GM19395 (cell line): ENCODE measurements around the gene UBQLNL.

ENCODE experiments used
- ATAC-seq: cut with Tn5 transposase; IDR thresholded peaks from one replicate; pipeline ENCODE4 v1.9.1; 2021; ENCODE audit warnings: mild to moderate bottlenecking, moderate library complexity; ENCODE audit not compliant: unreplicated experiment

UBQLNL gene

GRCh38 chr11:5516599-5516998, at the start of gene UBQLNL:
Gene UBQLNL (minus strand): TSS chr11:5516699. CDS start chr11:5516441, 258 bp downstream.
- no peak for ATAC-seq

- no peak for ATAC-seq
These were observed 47.9 kb upstream of the UBQLNL start for GRCh38 chr11:5564259-5565019.

GRCh38 chr11:5557751-5558150, 41.3 kb upstream of the UBQLNL start:
- ATAC-seq: no peak

- ATAC-seq: no peak
These were observed 40.2 kb upstream of the UBQLNL start for GRCh38 chr11:5556596-5557188.

GRCh38 chr11:5553343-5553742, 36.8 kb upstream of the UBQLNL start:
- no peak for ATAC-seq

GRCh38 chr11:5550440-5551095, 34.1 kb upstream of the UBQLNL start:
- peak; percentile 56 for ATAC-seq

- peak; percentile 5 for ATAC-seq
These were observed 31.9 kb upstream of the UBQLNL start, which contains the start of gene OR52H1 for GRCh38 chr11:5548440-5548839. Gene OR52H1 (minus strand): TSS chr11:5548540. CDS start chr11:5545505, 3,035 bp downstream.

- peak; percentile 77 for ATAC-seq
These were observed 31.5 kb upstream of the UBQLNL start for GRCh38 chr11:5547982-5548381.

- no peak for ATAC-seq
These were observed 30.0 kb upstream of the UBQLNL start for GRCh38 chr11:5546457-5546856.

GRCh38 chr11:5541427-5541826, 24.9 kb upstream of the UBQLNL start:
- peak; percentile 63 for ATAC-seq

GRCh38 chr11:5536482-5536881, 20.0 kb upstream of the UBQLNL start:
- no peak for ATAC-seq

- no peak for ATAC-seq
These were observed 17.5 kb upstream of the UBQLNL start for GRCh38 chr11:5534046-5534445.

- ATAC-seq: no peak
These were observed 14.7 kb upstream of the UBQLNL start for GRCh38 chr11:5531053-5531831.

- no peak for ATAC-seq
These were observed 12.0 kb upstream of the UBQLNL start for GRCh38 chr11:5528495-5528894.

GRCh38 chr11:5527716-5528115, 11.2 kb upstream of the UBQLNL start:
- ATAC-seq: no peak

GRCh38 chr11:5524756-5525155, 8.3 kb upstream of the UBQLNL start:
- ATAC-seq: no peak

- ATAC-seq: no peak
These were observed 5.8 kb upstream of the UBQLNL start for GRCh38 chr11:5522308-5522707.

- ATAC-seq: no peak
These were observed 5.0 kb upstream of the UBQLNL start for GRCh38 chr11:5521540-5521939.

GRCh38 chr11:5514841-5515240, 1.7 kb downstream of the UBQLNL start:
- no peak for ATAC-seq

GRCh38 chr11:5509803-5510202, 6.7 kb downstream of the UBQLNL start, which contains the start of gene UBQLN3:
Gene UBQLN3 (minus strand): TSS chr11:5509957. CDS start chr11:5509558, 399 bp downstream.
- no peak for ATAC-seq

- no peak for ATAC-seq
These were observed 7.9 kb downstream of the UBQLNL start for GRCh38 chr11:5508605-5509004.
